A549 (cell line): ENCODE measurements around the gene INPPL1.

Source experiments
- CBX2 ChIP-seq: fragments of 200-600 bp; sonication (generic); IDR thresholded peaks from 2 replicates; pipeline ENCODE4 v1.6.1; 2016; ENCODE audit warnings: low read depth, mild to moderate bottlenecking, borderline replicate concordance
- CTCF ChIP-seq: fragments of >200 bp; sonication (Bioruptor Twin); formaldehyde crosslinking; IDR thresholded peaks from 3 replicates; pipeline ENCODE4 v1.5.1; 2016

DNA sequence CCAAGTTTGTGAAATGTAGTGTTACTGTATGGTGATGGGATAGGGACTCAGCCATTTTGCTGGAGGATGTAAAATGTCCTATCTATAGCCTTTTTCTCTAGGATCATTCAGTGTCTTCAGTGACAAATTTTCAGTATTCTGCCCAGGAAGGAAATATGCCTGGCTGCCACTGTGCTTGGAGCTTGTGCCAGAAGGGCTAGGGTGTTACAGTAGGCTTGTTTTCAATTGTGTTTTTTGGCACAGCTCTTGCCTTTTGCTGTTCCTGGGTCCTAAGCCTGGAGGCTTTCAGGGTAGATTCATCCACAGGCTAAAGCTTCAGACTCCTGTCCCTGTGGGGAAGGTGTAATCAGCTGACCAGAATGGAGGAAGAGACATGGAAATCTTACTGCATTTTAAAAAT is 41.4 kb downstream of the INPPL1 start:
- TF ChIP-seq CTCF, result no peak
- no peak for TF ChIP-seq CBX2
